ENCODE measurements around the gene DSN1. TPM values are rescaled to one million over a fixed set of nuclear protein-coding genes. Genes with fewer than 3 reads are reported as not detected.

The DSN1 gene
- total RNA-seq, 1 experiment from 2014 or later: 27.9 TPM

DNA sequence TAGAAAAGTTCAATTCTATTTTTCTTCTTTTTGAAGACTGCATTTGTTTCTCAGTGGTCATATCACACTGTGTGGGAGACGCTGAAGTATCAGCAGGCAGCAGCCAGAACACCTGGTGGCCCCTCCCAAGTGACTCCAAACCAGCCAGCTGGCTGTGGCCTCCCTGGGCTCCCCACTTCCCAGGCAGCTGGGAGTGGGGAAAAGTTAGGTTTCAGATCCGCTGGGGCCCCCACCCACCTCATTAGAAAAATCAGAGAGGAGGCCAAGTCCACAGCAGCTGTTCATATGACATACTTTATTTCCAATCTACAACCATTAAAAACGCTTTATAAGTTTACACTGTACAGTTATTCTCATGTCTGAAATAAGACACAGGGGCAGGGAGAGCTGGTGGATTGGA is 3.6 kb upstream of the DSN1 start:
- ChIA-PET CTCF (no interaction called here), POLR2A (no interaction called here), RAD21 (ENCODE audit: low non-redundant PET in 1 of 2, low total read pairs in 2 of 2, uncharacterized antibody in 2 of 2, unreplicated experiment in 2 of 2) (no interaction called here)
- DNase-seq (ENCODE audit: low read depth, low spot score) (no peak), ATAC-seq (no peak)
- H3K36me3 ChIP-seq (ENCODE audit: control insufficient read depth in 1 of 2, insufficient read depth in 2 of 2, low read length in 2 of 2): no peaks in the 10 kb centered on the region
- peaks cover 14% of the 10 kb centered on the region for H3K79me2 ChIP-seq (ENCODE audit: insufficient read depth, low read length)
- no TSS peak for BruUV-seq (replicated peaks)
- H3K27me3 ChIP-seq (ENCODE audit: insufficient read depth, low read length): no peaks in the 10 kb centered on the region
- no peaks in the 10 kb centered on the region for H4K20me1 ChIP-seq (ENCODE audit: insufficient read depth)
- no peak for TF ChIP-seq JUND (IDR thresholded peaks at IDR 0.05)
- TF ChIP-seq CTCF (IDR thresholded peaks at IDR 0.05 in 2 of 3, conservative IDR thresholded peaks at IDR 0.05 in 1 of 3; ENCODE audit: borderline replicate concordance in 1 of 3, insufficient read depth in 1 of 3, low read depth in 2 of 3, low read length in 2 of 3): no peak
- no peak for TF ChIP-seq CBX3 (IDR thresholded peaks at IDR 0.05; ENCODE audit: low read depth)
- no peak for TF ChIP-seq CEBPB (IDR thresholded peaks at IDR 0.05; ENCODE audit: low read depth)
- no peak for TF ChIP-seq ZNF274 (IDR thresholded peaks at IDR 0.05; ENCODE audit: low read depth, low read length)
- no peak for TF ChIP-seq RAD21 (IDR thresholded peaks at IDR 0.05; ENCODE audit: low read depth)
- TF ChIP-seq POLR2A (IDR thresholded peaks at IDR 0.05; ENCODE audit: borderline replicate concordance, extremely low read depth, insufficient read depth, insufficient read length): no peak
- no peak for TF ChIP-seq MAX (IDR thresholded peaks at IDR 0.05)
- TF ChIP-seq ATF3 (IDR thresholded peaks at IDR 0.05): no peak
- TF ChIP-seq, protein P1, sequence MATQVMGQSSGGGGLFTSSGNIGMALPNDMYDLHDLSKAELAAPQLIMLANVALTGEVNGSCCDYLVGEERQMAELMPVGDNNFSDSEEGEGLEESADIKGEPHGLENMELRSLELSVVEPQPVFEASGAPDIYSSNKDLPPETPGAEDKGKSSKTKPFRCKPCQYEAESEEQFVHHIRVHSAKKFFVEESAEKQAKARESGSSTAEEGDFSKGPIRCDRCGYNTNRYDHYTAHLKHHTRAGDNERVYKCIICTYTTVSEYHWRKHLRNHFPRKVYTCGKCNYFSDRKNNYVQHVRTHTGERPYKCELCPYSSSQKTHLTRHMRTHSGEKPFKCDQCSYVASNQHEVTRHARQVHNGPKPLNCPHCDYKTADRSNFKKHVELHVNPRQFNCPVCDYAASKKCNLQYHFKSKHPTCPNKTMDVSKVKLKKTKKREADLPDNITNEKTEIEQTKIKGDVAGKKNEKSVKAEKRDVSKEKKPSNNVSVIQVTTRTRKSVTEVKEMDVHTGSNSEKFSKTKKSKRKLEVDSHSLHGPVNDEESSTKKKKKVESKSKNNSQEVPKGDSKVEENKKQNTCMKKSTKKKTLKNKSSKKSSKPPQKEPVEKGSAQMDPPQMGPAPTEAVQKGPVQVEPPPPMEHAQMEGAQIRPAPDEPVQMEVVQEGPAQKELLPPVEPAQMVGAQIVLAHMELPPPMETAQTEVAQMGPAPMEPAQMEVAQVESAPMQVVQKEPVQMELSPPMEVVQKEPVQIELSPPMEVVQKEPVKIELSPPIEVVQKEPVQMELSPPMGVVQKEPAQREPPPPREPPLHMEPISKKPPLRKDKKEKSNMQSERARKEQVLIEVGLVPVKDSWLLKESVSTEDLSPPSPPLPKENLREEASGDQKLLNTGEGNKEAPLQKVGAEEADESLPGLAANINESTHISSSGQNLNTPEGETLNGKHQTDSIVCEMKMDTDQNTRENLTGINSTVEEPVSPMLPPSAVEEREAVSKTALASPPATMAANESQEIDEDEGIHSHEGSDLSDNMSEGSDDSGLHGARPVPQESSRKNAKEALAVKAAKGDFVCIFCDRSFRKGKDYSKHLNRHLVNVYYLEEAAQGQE (IDR thresholded peaks at IDR 0.05; ENCODE audit: low read depth): no peak
- no peak for TF ChIP-seq TCF7L2 (IDR thresholded peaks at IDR 0.05; ENCODE audit: borderline replicate concordance, extremely low read depth, insufficient read depth, insufficient read length)
- no peak for TF ChIP-seq SRF (IDR thresholded peaks at IDR 0.05; ENCODE audit: low read depth)
- no peak for TF ChIP-seq POLR2AphosphoS5 (IDR thresholded peaks at IDR 0.05; ENCODE audit: low read depth, low read length)
- intact Hi-C loops (cut with micrococcal nuclease): no loop called here
- H3K9ac ChIP-seq (ENCODE audit: low read length): no peak overlapping the region
- no peak overlapping the region for H3K4me3 ChIP-seq (replicated peaks in 1 of 2; ENCODE audit: low read depth in 1 of 2, low read length in 2 of 2)
- no peak overlapping the region for H2AFZ ChIP-seq (ENCODE audit: low read depth, low read length, poor library complexity, severe bottlenecking)
- no peaks in the 10 kb centered on the region for H3K9me3 ChIP-seq (ENCODE audit: control insufficient read depth in 1 of 2, insufficient read depth in 1 of 2, low read depth in 1 of 2, low read length in 2 of 2)
- H3K4me2 ChIP-seq (ENCODE audit: low read length): no peak overlapping the region
- H3K4me1 ChIP-seq (ENCODE audit: control insufficient read depth in 1 of 2, insufficient read depth in 2 of 2, low read length in 2 of 2): peaks cover 9 to 22% of the 10 kb centered on the region in 2 experiments; a peak in 3 of 4 replicates
- H3K9me2 ChIP-seq (ENCODE audit: insufficient read depth): no peaks in the 10 kb centered on the region
- H3K27ac ChIP-seq (ENCODE audit: low read depth, low read length): no peak overlapping the region
